ENCODE data around the gene TXNDC12.

The TXNDC12 gene

DNA sequence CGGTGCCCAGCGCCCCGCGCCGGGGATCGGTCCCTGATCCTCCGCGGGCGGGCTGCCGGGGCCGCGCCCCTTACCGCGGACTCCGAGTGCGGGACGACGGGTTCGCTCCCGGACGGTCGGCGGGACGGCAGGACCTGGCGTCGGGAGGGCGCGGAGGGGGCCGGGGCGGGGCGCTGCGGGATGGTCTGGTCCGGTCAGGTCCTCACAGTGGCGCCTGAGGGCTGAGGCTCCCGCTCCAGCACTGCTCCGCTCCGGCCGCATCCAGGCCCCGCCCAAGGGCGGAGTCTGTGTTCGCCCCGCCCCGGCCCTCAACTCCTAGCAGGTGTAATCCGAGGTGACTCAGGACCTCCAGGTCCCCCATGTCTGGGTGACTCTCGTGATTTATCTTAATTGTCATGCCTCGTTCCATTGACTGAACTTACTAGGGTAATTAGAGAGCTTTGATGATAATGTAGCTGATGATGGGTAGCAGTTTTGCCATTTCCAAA lies 64.5 kb downstream of the TXNDC12 start, which contains the start of gene RAB3B:
Gene RAB3B (minus strand): TSS at position 223 of the 488 bp plus-strand sequence. CDS start 13,583 bp downstream, outside the sequence.
- no peak for DNase-seq

DNA sequence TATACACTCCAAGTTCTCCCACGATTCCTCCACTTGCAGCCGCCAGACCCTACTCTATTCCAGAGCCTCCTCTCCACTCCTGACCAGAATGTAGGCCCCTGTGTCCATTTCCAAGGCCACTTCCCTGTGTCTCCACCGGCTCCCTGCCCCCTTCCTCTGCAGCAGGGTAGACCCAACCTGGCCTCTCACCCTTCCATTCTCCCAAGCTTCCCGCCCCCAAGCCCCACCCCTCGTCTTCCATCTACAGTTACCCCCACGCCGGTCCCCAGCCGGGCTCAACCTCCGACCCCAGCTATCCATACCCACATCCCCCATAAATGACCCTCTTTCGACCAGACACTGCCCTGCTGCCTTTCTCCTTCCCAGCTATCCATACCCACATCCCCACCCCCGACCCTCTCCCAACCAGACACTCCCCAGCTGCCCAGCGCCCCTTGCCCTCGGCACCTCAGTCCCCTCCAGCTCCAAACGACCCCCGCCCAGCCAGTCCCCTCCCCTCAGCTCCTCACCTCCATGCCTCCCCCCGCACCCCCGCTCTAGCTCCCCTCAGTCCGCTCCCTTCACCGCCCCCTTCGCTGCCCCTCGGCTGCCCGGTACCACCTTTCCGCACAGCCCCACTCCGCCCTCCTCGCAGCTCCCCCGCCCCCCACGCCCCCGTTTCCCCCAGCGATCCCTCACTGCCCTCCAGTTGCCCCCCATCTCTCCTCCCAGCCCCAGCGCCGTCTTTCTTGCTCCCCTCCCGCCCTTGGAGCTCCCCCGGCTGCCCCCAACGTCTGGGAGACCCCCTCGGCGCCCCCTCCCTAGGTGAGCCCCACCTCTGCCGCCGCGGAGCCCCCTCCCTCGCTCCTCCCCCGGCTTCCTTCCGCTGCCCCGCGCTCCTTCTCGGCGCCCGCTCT lies 65.2 kb downstream of the TXNDC12 start:
- DNase-seq: no peak

DNA sequence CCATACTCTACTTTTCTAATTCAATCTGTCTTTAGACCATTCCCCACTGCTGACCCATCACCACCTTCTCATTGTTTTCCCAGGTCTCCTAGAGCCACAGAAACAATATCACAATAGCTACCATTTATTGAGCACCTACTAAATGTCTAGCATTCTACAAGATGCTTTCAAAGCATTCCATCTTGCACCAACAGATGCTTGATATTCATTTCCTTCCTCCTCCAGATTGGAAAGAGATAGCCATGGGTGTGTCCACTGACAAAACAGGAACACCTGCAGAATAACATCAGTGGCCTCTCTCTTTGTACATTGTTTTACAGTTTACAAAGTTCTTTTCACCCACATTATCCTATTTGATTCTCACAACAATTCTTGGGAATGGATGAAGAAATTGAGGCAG lies 66.7 kb downstream of the TXNDC12 start:
- DNase-seq: no peak

DNA sequence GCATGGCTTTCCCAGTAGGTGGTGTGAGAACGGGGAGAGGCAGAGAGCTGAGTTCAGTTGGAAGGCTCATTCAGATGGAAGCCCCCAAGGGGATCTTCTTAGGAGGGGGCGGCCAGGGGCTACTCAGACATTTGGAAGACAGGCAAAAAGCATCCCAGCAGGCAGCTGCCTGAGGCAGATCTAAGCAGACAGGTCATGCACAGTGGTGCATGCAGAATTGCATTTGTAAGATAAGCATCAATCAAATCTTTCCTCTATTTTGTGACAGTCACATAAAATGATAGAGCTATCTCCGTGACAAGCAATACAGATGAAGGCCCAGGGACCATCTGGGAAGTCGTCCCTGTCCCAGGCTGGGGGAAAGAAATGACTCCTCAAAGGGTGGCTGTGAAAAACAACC lies 68.3 kb downstream of the TXNDC12 start:
- DNase-seq: no peak

DNA sequence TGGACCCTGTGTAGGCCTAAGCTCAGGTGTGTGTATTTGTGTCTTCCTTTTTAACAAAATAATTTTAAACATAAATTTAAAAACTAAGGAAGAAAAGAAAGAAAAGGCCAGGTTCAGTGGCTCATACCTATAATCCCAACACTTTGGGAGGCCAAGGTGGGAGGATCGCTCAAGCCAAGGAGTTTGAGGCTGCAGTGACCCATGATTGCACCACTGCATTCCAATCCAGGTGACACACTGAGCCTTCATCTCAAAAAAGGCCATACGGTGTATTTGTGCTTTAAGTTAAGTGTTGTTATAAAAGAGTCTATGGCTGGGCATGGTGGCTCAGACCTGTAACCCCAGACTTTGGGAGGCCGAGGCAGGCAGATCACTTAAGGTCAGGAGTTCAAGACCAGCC lies 72.8 kb downstream of the TXNDC12 start:
- no peak for DNase-seq

DNA sequence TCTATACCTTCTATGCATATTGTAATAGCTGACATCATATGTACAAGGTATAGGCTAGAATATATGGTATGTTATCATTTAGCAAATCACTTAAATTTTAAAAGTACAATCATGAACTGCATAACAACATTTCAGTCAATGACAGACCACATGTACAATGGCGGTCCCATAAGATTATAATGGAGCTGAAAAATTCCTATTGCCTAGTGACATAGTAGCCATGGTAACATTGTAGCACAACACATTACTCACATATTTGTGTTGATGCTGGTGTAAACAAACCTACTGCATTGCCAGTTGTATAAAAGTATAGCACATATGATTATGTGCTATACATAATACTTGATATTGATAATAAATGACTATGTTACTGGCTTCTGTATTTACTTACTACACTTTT lies 73.4 kb downstream of the TXNDC12 start:
- no peak for DNase-seq

DNA sequence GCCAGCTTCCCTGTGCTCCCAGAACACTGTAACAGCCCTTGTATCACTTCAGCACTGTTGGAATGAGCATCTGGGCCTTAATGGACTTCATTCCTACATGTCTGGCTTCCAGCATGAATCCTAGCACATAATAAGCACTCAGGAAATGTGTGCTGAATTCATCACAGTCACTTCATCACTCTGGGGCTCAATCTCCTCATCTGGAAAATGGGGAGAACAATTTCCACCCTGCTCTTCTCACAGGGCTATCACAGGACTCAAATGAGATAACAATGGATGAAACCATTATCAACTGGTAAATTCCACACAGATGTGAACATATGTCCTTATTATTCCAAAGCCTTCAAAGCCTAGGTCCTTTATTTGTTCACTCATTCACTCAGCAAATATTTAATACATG lies 76.9 kb downstream of the TXNDC12 start:
- no peak for DNase-seq

DNA sequence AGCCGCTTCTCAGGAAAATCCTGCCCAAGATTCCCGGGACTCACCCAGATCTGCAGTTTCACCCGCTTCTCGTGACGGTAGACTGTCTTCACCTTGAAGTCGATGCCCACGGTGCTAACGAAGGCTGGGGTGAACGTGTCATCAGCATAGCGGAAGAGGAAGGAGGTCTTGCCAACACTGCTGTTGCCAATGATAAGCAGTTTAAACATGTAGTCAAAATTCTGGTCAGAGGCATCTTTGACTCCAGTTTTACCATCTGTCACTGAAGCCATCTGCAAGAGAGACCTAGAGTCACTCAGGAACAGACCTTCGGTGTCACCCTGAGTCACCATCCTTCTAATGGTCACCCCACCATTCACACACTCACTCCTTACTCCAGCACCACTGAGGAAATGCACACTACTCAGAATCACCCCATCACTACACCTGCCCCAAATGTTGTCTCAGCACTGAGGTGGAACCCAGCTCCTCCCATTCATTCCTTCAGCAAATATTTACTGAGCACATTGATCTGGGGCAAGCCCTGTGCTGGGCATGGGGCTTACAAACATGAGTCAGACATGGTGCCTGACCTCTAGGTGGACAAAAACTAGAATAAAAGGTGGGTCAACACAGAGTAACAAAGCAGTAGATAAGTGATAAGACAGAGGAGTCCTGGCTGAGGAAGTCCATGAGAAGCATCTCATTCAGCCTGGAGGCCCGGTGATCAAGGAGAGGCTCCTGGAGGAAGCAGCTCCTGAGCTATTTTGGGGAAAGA lies 78.0 kb downstream of the TXNDC12 start:
- DNase-seq: no peak

DNA sequence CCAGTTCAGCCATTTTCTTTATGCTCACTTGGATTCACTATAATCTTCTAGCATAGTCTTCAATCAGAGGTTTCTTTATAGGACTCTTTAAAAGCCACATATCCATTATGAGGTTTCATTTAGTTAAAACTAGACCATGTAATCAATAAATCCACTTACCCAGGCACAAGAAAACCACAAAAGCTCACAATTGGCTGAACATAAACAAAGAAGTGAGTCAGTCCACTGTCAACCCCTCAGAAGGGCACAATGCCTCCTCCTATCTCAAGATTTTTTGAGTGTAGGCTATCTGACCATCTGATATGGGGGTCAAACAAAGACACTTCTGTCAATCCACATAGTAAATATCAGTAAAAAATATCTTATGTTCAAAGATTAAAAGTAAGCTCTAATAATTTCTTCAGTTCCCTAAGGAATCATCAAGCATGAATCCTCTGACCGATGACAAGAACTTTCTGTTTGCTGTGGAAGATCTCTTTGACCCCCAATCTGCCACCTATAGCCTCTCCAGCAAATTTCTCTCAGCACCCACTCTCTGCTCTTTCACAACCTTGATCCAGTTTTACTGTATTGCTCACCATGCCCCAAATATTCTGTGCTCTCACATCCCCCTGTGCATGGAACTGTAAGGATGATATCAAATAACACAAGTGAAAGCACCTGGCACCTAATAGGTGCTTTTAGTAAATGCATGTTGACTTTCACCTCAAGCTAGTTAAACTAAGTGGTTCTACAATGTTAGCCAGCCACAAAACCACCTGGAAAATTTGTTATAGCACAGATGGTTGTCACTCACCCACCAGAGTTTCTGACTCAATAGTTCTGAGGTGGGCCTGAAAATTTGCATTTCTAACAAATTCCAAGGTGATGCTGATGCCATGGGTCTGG lies 81.2 kb downstream of the TXNDC12 start:
- DNase-seq: no peak
